NAMALWA (cell line): ENCODE data around the gene MAMDC2.
"Not testable (repeated sequence)": the region's sequence is repeated elsewhere in the genome, so short reads cannot be mapped to it uniquely, and the experiment has no call there.

Experiments used
- DNase-seq: peaks from one replicate; pipeline ENCODE4 v3.0.0-alpha.2; 2015; ENCODE audit warnings: low spot score

MAMDC2 gene

GRCh38 chr9:70204743-70205142 lies 161.1 kb downstream of the MAMDC2 start:
- DNase-seq = not testable (repeated sequence)

GRCh38 chr9:70205366-70206020 lies 161.8 kb downstream of the MAMDC2 start:
- DNase-seq = no peak

GRCh38 chr9:70217029-70217428 lies 173.4 kb downstream of the MAMDC2 start:
- DNase-seq = no peak

- no peak for DNase-seq
Measured at GRCh38 chr9:70218767-70219166, 175.1 kb downstream of the MAMDC2 start.

GRCh38 chr9:70220216-70220615 lies 176.6 kb downstream of the MAMDC2 start:
- DNase-seq = no peak

- no peak for DNase-seq
Measured at GRCh38 chr9:70222354-70222753, 178.7 kb downstream of the MAMDC2 start.

- DNase-seq = no peak
Measured at GRCh38 chr9:70228118-70228517, 184.5 kb downstream of the MAMDC2 start.

- no peak for DNase-seq
Measured at GRCh38 chr9:70228611-70229010, 185.0 kb downstream of the MAMDC2 start.

GRCh38 chr9:70229026-70229425 lies 185.4 kb downstream of the MAMDC2 start:
- no peak for DNase-seq

- peak; percentile 41 for DNase-seq
Measured at GRCh38 chr9:70229579-70229978, 185.9 kb downstream of the MAMDC2 start.

- no peak for DNase-seq
Measured at GRCh38 chr9:70232476-70232875, 188.8 kb downstream of the MAMDC2 start.

GRCh38 chr9:70234208-70234607 lies 190.6 kb downstream of the MAMDC2 start:
- DNase-seq = not testable (repeated sequence)

- DNase-seq = not testable (repeated sequence)
Measured at GRCh38 chr9:70245952-70246351, 202.3 kb downstream of the MAMDC2 start.

- no peak for DNase-seq
Measured at GRCh38 chr9:70250221-70250620, 206.6 kb downstream of the MAMDC2 start.

- DNase-seq = no peak
Measured at GRCh38 chr9:70255486-70255885, 211.8 kb downstream of the MAMDC2 start.

GRCh38 chr9:70256123-70256551 lies 212.5 kb downstream of the MAMDC2 start:
- DNase-seq = no peak

GRCh38 chr9:70257502-70257901 lies 213.9 kb downstream of the MAMDC2 start:
- DNase-seq = no peak

GRCh38 chr9:70257991-70258691 lies 214.5 kb downstream of the MAMDC2 start:
- DNase-seq = peak; percentile 38

GRCh38 chr9:70258692-70259511 lies 215.3 kb downstream of the MAMDC2 start, which contains the start of gene SMC5:
SMC5 (plus strand) TSS chr9:70258978; CDS start chr9:70259079, 101 bp downstream.
- DNase-seq = peak; percentile 93

GRCh38 chr9:70259512-70259802 lies 215.8 kb downstream of the MAMDC2 start:
- DNase-seq = no peak

- no peak for DNase-seq
Measured at GRCh38 chr9:70260007-70260443, 216.4 kb downstream of the MAMDC2 start.

- no peak for DNase-seq
Measured at GRCh38 chr9:70260606-70261005, 217.0 kb downstream of the MAMDC2 start.
